GM12873 (cell line): ENCODE measurements around the gene ACKR4.

Experiments
- CTCF ChIP-seq: IDR thresholded peaks from 2 replicates; pipeline ENCODE4 v1.5.1; 2012; ENCODE audit warnings: low read depth, mild to moderate bottlenecking, moderate library complexity, low read length, control low read depth; ENCODE audit not compliant: insufficient read depth; ENCODE audit errors: missing control alignments

ACKR4 gene

DNA sequence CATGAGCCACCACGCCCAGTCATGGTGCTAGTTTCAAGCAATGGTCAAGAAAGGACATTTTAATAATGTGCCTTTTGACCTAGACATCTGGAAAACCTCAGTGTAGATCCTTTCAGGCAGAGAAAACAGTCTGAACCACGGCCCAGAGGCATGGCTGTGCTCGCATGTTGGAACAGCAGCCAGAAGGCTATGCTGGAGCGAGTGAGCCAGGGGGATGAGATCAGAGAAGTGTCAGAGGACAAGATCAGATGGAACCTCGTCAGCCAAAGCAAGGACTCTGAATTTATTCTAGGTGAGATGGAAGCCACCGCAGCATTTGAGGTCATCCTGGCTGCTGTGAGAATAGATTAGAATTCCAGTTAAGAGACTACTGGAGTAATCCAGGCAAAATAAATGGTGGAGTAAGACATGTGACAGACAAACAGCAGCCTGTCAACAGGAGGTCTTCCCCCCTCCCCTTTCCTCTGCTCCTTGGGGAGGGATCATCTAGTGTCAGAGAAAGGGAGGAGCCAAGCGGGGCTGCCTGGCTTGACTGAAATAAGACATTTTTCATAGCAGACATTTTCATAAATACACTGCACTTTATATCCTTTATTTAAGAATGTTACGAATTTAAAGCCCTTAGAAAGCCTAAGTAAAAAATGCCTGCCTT lies 40.4 kb upstream of the ACKR4 start:
- TF ChIP-seq CTCF, result no peak

DNA sequence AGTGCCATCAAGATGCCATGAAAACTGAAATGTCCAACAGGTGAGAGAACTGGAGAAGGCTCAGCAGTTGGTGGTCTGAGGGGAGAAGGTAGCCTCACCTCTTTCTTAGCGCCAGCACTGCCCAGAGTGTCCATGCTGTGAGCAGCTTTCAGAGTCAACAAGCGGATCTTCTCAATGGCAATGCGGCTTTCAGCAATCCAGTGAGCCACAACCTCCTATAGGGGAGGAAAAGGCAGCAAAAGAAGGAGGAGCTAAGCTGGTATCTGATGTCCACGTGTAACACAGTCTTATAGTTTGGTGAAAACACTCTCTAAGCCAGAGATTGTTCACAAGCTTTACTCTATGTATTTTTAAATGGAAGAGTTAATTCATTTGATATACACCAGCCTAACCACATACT lies 36.1 kb upstream of the ACKR4 start:
- TF ChIP-seq CTCF, result no peak

DNA sequence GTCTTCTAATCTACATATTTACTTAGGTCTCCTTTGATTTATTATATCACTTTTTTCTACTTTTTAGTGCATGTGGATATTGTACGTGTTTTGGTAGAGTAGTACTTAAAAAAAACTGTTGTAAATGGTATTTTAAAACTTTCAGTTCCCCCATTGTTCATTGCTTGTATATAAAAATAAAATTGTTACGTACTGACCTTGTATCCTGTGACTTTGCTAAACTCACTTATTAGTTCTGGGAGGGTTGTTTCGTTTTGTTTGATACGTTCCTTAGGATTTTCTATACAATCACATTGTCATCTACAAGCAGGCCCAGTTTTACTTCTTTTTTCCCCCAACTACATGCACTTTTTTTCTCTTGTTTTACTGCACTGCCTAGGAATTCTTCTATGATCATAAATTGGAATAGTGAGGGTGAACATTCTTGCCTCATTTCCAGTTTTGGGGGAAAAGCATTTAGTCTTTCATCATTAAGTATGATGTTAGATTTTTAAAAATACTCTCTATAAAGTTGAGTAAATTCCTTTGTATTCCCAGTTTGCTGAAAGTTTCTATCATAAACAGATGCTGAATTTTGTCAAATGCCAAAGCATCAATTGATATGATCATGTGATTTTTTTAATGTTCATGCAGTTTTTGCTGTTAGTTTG lies 33.5 kb upstream of the ACKR4 start:
- TF ChIP-seq CTCF, result no peak

DNA sequence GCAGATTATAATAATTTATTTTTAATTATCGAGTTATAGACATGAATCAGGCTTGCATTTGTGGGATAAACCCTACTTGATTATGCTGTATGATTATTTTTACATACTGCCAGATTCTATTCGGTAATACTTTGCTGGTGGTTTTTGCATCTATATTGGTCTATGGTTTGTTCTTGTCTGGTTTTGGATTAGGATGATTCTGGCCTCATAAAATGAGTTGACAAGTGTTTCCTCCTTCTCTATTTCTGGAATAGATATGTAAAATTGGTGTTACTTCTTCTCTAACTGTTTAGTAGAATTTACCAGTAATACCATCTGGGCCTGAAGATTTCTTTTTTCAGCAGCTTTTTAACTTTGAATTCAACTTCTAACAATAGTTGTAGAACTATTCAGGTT lies 33.0 kb upstream of the ACKR4 start:
- no peak for TF ChIP-seq CTCF

- TF ChIP-seq CTCF, result no peak
These were observed 28.6 kb upstream of the ACKR4 start for GRCh38 chr3:132568422-132568821.

DNA sequence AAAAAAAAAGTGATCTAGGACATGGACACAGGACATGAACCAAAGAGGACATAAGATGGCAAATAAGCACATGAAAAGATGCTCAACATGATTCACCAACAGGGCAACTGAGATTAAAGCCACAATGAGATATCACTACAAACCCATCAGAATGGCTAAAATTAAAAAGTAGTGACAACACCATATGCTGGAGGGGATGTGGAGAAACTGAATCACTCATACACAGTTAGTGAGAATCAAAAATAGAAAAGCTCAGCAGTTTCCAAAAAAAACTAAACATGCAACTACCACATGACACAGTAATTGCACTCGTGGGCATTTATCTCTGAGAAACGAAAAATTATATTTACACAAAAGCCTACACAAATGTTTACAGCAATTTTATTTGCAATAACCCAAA lies 27.9 kb upstream of the ACKR4 start:
- no peak for TF ChIP-seq CTCF

GRCh38 chr3:132569580-132569979 lies 27.5 kb upstream of the ACKR4 start:
- TF ChIP-seq CTCF, result no peak
